Measurements from ENCODE around the gene MYO10. TPM values are rescaled to one million over a fixed set of nuclear protein-coding genes. Genes with fewer than 3 reads are reported as not detected.

The MYO10 gene
- total RNA-seq, 4 donors from 2014 or later, result 51.6 to 190 (median 72.9) TPM

GRCh38 chr5:16894236-16895057 lies 41.6 kb downstream of the MYO10 start:
- Histone ChIP-seq H3K27ac (peak overlapping the region; percentile 84 to 92 (median 86)), H3K4me3 (no peak overlapping the region), H3K27me3 (no peaks in the 10 kb centered on the region), H3K9me3 (no peaks in the 10 kb centered on the region), H3K36me3 (no peaks in the 10 kb centered on the region), H3K4me1 (peaks cover 12 to 75% (median 40%) of the 10 kb centered on the region in 4 donors)
- no peak for TF ChIP-seq POLR2A (IDR thresholded peaks at IDR 0.05)
- TF ChIP-seq POLR2AphosphoS5 (IDR thresholded peaks at IDR 0.05), result peak in 1 of 3 donors; percentile 64
- intact Hi-C loops (cut with DNase I; ENCODE audit: low total_unique reads) (no loop called here), in situ Hi-C loops (cut with MboI; ENCODE audit: low pct_ligation_motif_present in 1 of 4, low pct_unique_long_range_greater_than_20kb in 1 of 4, low sequenced_read_pairs in 3 of 4) (no loop called here)
- DNase-seq, result peak; percentile 77
- 49 to 65% methylated on average over 9 to 13 of the region's 13 CpGs for WGBS, 2 donors (ENCODE audit: low coverage in 1 of 2)

- WGBS, 2 donors (ENCODE audit: low coverage in 1 of 2), result 57 to 65% methylated on average over 7 to 8 of the region's 8 CpGs
- TF ChIP-seq POLR2AphosphoS5 (IDR thresholded peaks at IDR 0.05) (no peak), EP300 (IDR thresholded peaks at IDR 0.05; ENCODE audit: low read depth) (no peak), CTCF (IDR thresholded peaks at IDR 0.05) (no peak), POLR2A (IDR thresholded peaks at IDR 0.05) (no peak)
- Histone ChIP-seq H3K27me3 (no peaks in the 10 kb centered on the region), H3K9me3 (no peaks in the 10 kb centered on the region), H3K27ac (peak overlapping the region; percentile 44 to 71 (median 53)), H3K4me3 (no peak overlapping the region), H3K36me3 (no peaks in the 10 kb centered on the region), H3K4me1 (peaks cover 4 to 82% (median 36%) of the 10 kb centered on the region in 4 donors)
- intact Hi-C loops (cut with DNase I; ENCODE audit: low total_unique reads), result no loop called here
- in situ Hi-C loops (cut with MboI; ENCODE audit: low pct_ligation_motif_present in 1 of 4, low pct_unique_long_range_greater_than_20kb in 1 of 4, low sequenced_read_pairs in 3 of 4), result no loop called here
- no peak for DNase-seq
Measured at GRCh38 chr5:16891033-16891432, 45.1 kb downstream of the MYO10 start.

- TF ChIP-seq POLR2A (IDR thresholded peaks at IDR 0.05), result no peak
- TF ChIP-seq EP300 (IDR thresholded peaks at IDR 0.05; ENCODE audit: low read depth), result no peak
- no peak for TF ChIP-seq CTCF (IDR thresholded peaks at IDR 0.05)
- no peak for TF ChIP-seq POLR2AphosphoS5 (IDR thresholded peaks at IDR 0.05)
- no peak overlapping the region for H3K4me3 ChIP-seq
- H3K27ac ChIP-seq, result peak overlapping the region; percentile 49 to 71 (median 60)
- no peaks in the 10 kb centered on the region for H3K27me3 ChIP-seq
- peaks cover 4 to 82% (median 39%) of the 10 kb centered on the region in 4 donors for H3K4me1 ChIP-seq
- intact Hi-C loops (cut with DNase I; ENCODE audit: low total_unique reads) (no loop called here), in situ Hi-C loops (cut with MboI; ENCODE audit: low pct_ligation_motif_present in 1 of 4, low pct_unique_long_range_greater_than_20kb in 1 of 4, low sequenced_read_pairs in 3 of 4) (no loop called here)
- H3K9me3 ChIP-seq, result no peaks in the 10 kb centered on the region
- DNase-seq, result no peak
- H3K36me3 ChIP-seq, result no peaks in the 10 kb centered on the region
- 19 to 26% methylated on average over 5 of the region's 5 CpGs for WGBS, 2 donors (ENCODE audit: low coverage in 1 of 2)
Measured at GRCh38 chr5:16889972-16890519, 46.0 kb downstream of the MYO10 start.

GRCh38 chr5:16889203-16889971 lies 46.7 kb downstream of the MYO10 start:
- 76 to 77% methylated on average over 7 to 8 of the region's 8 CpGs for WGBS, 2 donors (ENCODE audit: low coverage in 1 of 2)
- in situ Hi-C loops (cut with MboI; ENCODE audit: low pct_ligation_motif_present in 1 of 4, low pct_unique_long_range_greater_than_20kb in 1 of 4, low sequenced_read_pairs in 3 of 4), result no loop called here

More at GRCh38 chr5:16889203-16889971, 46.7 kb downstream of the MYO10 start:
- TF ChIP-seq POLR2A (IDR thresholded peaks at IDR 0.05) (no peak), POLR2AphosphoS5 (IDR thresholded peaks at IDR 0.05) (no peak), CTCF (IDR thresholded peaks at IDR 0.05) (no peak), EP300 (IDR thresholded peaks at IDR 0.05; ENCODE audit: low read depth) (no peak)
- no peaks in the 10 kb centered on the region for H3K36me3 ChIP-seq
- H3K27me3 ChIP-seq, result no peaks in the 10 kb centered on the region
- no peak for DNase-seq
- H3K4me3 ChIP-seq, result no peak overlapping the region
- intact Hi-C loops (cut with DNase I; ENCODE audit: low total_unique reads), result no loop called here
- H3K27ac ChIP-seq, result peak overlapping the region; percentile 49 to 71 (median 60)
- H3K9me3 ChIP-seq, result no peaks in the 10 kb centered on the region
- H3K4me1 ChIP-seq, result peaks cover 4 to 81% (median 43%) of the 10 kb centered on the region in 4 donors
